GM20000 (cell line): ENCODE measurements around the gene TWIST1.

ENCODE experiments used
- DNase-seq: peaks from one replicate; pipeline ENCODE4 v3.0.0; 2012; ENCODE audit warnings: low spot score
- CTCF ChIP-seq: IDR thresholded peaks from 2 replicates; pipeline ENCODE4 v1.5.1; 2012; ENCODE audit warnings: mild to moderate bottlenecking, control low read depth; ENCODE audit errors: extremely low read depth, missing control alignments

Gene TWIST1

GRCh38 chr7:19112274-19113001 lies 5.0 kb downstream of the TWIST1 start:
- TF ChIP-seq CTCF: no peak
- no peak for DNase-seq

- no peak for DNase-seq
Observed at GRCh38 chr7:19111474-19112273, 5.8 kb downstream of the TWIST1 start.

GRCh38 chr7:19110776-19111175 lies 6.7 kb downstream of the TWIST1 start:
- TF ChIP-seq CTCF: no peak
- DNase-seq: no peak

More at GRCh38 chr7:19111474-19112273, 5.8 kb downstream of the TWIST1 start:
- no peak for TF ChIP-seq CTCF

- no peak for TF ChIP-seq CTCF
- DNase-seq: no peak
Observed at GRCh38 chr7:19110026-19110730, 7.3 kb downstream of the TWIST1 start.

GRCh38 chr7:19109000-19109946 lies 8.2 kb downstream of the TWIST1 start:
- no peak for TF ChIP-seq CTCF
- DNase-seq: no peak

- DNase-seq: no peak
- TF ChIP-seq CTCF: no peak
Observed at GRCh38 chr7:19107356-19108146, 9.9 kb downstream of the TWIST1 start.
